ENCODE measurements around the gene HNRNPU. TPM values are rescaled to one million over a fixed set of nuclear protein-coding genes. Genes with fewer than 3 reads are reported as not detected.
A peak's percentile ranks its signal among the peaks of the same experiment; 100 is the strongest.

HNRNPU gene
- total and polyA plus RNA-seq, 2 donors from 2014 or later = 153 to 329 TPM

GRCh38 chr1:244840219-244840794, 24.0 kb downstream of the HNRNPU start:
- Histone ChIP-seq H3K27me3 (ENCODE audit: control insufficient read depth, insufficient read depth, low read length) (no peaks in the 10 kb centered on the region), H3K27ac (ENCODE audit: low read depth in 2 of 2, low read length in 2 of 2) (peak overlapping the region in 1 of 2 donors; percentile 45), H3K9me3 (ENCODE audit: control insufficient read depth in 2 of 3, insufficient read depth in 1 of 3, low read length in 3 of 3) (no peaks in the 10 kb centered on the region), H3K9ac (ENCODE audit: low read length in 3 of 3) (no peak overlapping the region), H3K4me3 (ENCODE audit: low read length in 3 of 3) (peak overlapping the region in 1 of 3 donors; percentile 6), H3K36me3 (ENCODE audit: control insufficient read depth in 2 of 3, insufficient read depth in 3 of 3, low read length in 3 of 3) (peaks cover 3 to 25% (median 6%) of the 10 kb centered on the region in 3 donors), H3K4me1 (ENCODE audit: control insufficient read depth in 2 of 3, insufficient read depth in 2 of 3, low read depth in 1 of 3, low read length in 3 of 3) (peaks cover 3 to 28% (median 11%) of the 10 kb centered on the region in 3 donors)
- intact Hi-C loops (cut with DNase I) = no loop called here
- FAIRE-seq (no peak), DNase-seq (peak in 1 of 5 donors; percentile 43)
- TF ChIP-seq CTCF (IDR thresholded peaks at IDR 0.05; ENCODE audit: borderline replicate concordance, extremely low read depth, insufficient read depth) = no peak

- FAIRE-seq (no peak), DNase-seq (no peak)
- Histone ChIP-seq H3K27me3 (ENCODE audit: control insufficient read depth, insufficient read depth, low read length) (no peaks in the 10 kb centered on the region), H3K9ac (ENCODE audit: low read length in 3 of 3) (no peak overlapping the region), H3K27ac (ENCODE audit: low read depth in 2 of 2, low read length in 2 of 2) (no peak overlapping the region), H3K4me1 (ENCODE audit: control insufficient read depth in 2 of 3, insufficient read depth in 2 of 3, low read depth in 1 of 3, low read length in 3 of 3) (peaks cover 3 to 28% (median 11%) of the 10 kb centered on the region in 3 donors), H3K4me3 (ENCODE audit: low read length in 3 of 3) (no peak overlapping the region), H3K36me3 (ENCODE audit: control insufficient read depth in 2 of 3, insufficient read depth in 3 of 3, low read length in 3 of 3) (peaks cover 3 to 21% (median 6%) of the 10 kb centered on the region in 3 donors), H3K9me3 (ENCODE audit: control insufficient read depth in 2 of 3, insufficient read depth in 1 of 3, low read length in 3 of 3) (no peaks in the 10 kb centered on the region)
- TF ChIP-seq CTCF (IDR thresholded peaks at IDR 0.05; ENCODE audit: borderline replicate concordance, extremely low read depth, insufficient read depth) = no peak
- intact Hi-C loops (cut with DNase I) = no loop called here
Measured at GRCh38 chr1:244839656-244840055, 24.7 kb downstream of the HNRNPU start.

GRCh38 chr1:244837597-244838258, 26.6 kb downstream of the HNRNPU start:
- Histone ChIP-seq H3K9ac (ENCODE audit: low read length in 3 of 3) (peak overlapping the region in 2 of 3 donors; percentile 26 to 96), H3K4me1 (ENCODE audit: control insufficient read depth in 2 of 3, insufficient read depth in 2 of 3, low read depth in 1 of 3, low read length in 3 of 3) (peaks cover 3 to 28% (median 11%) of the 10 kb centered on the region in 3 donors), H3K4me3 (ENCODE audit: low read length in 3 of 3) (peak overlapping the region in 2 of 3 donors; percentile 36 to 94), H3K27ac (ENCODE audit: low read depth in 2 of 2, low read length in 2 of 2) (no peak overlapping the region), H3K9me3 (ENCODE audit: control insufficient read depth in 2 of 3, insufficient read depth in 1 of 3, low read length in 3 of 3) (no peaks in the 10 kb centered on the region), H3K27me3 (ENCODE audit: control insufficient read depth, insufficient read depth, low read length) (no peaks in the 10 kb centered on the region), H3K36me3 (ENCODE audit: control insufficient read depth in 2 of 3, insufficient read depth in 3 of 3, low read length in 3 of 3) (peaks cover 0 to 7% (median 0%) of the 10 kb centered on the region in 3 donors)
- intact Hi-C loops (cut with DNase I) = no loop called here
- peak in 1 of 5 donors; percentile 36 for DNase-seq
- no peak for TF ChIP-seq CTCF (IDR thresholded peaks at IDR 0.05; ENCODE audit: borderline replicate concordance, extremely low read depth, insufficient read depth)
- FAIRE-seq = no peak
